HL-60 (cell line): ENCODE data around the gene ACP3.

Source experiments
- CTCF ChIP-seq: IDR thresholded peaks from one replicate; pipeline ENCODE4 v1.5.1; 2011; ENCODE audit warnings: low read length, control low read depth, inconsistent platforms; ENCODE audit not compliant: insufficient read depth
- GABPA ChIP-seq: IDR thresholded peaks from 2 replicates; pipeline ENCODE4 v1.6.1; 2012; ENCODE audit warnings: low read depth
- POLR2AphosphoS5 ChIP-seq: IDR thresholded peaks from 2 replicates; pipeline ENCODE4 v1.6.1; 2012; ENCODE audit warnings: low read depth
- REST ChIP-seq: IDR thresholded peaks from 2 replicates; pipeline ENCODE4 v1.6.1; 2012; ENCODE audit warnings: low read depth; ENCODE audit not compliant: insufficient replicate concordance
- SPI1 ChIP-seq: IDR thresholded peaks from 2 replicates; pipeline ENCODE4 v1.6.1; 2012; ENCODE audit warnings: low read depth, mild to moderate bottlenecking, borderline replicate concordance

- TF ChIP-seq CTCF (no peak), POLR2AphosphoS5 (no peak), REST (no peak), SPI1 (no peak), GABPA (no peak)
These were observed 43.5 kb downstream of the ACP3 start for GRCh38 chr3:132360717-132361116.
